B cell (primary cell): Measurements from ENCODE around the gene PRSS23. TPM values are rescaled to one million over a fixed set of nuclear protein-coding genes. Genes with fewer than 3 reads are reported as not detected.

Source experiments
- ATAC-seq: fragments of 200-7000 bp; cut with Tn5 transposase; one replicate; pipeline ENCODE4 v1.10.0; 2021; ENCODE audit warnings: low read depth, mild to moderate bottlenecking, moderate number of reproducible peaks, moderate library complexity
- CTCF ChIA-PET: fragments of 350-600 bp; sonication (Branson Sonifier 250); formaldehyde crosslinking; loops from one replicate; lab custom pipeline; 2021; ENCODE audit warnings: antibody characterized with exemption, inconsistent platforms; lab: Charles Lee
- POLR2A ChIA-PET: fragments of 350-600 bp; sonication (Branson Sonifier 250); formaldehyde crosslinking; loops from one replicate; lab custom pipeline; 2021; ENCODE audit warnings: antibody characterized with exemption; lab: Charles Lee
- DNase-seq: peaks from one replicate; pipeline ENCODE4 v3.0.0; 2013
- H2AFZ ChIP-seq: 2 replicates; pipeline ENCODE4 v1.6.1; 2012; ENCODE audit warnings: mild to moderate bottlenecking, low read depth, low read length; ENCODE audit not compliant: insufficient read depth, poor library complexity, severe bottlenecking
- H3K27ac ChIP-seq, 2 donors: 1 replicate in 1 of 2; 2 replicates in 1 of 2; pipeline ENCODE4 v1.5.1; 2012 to 2013; ENCODE audit warnings: low read length in 2 of 2, mild to moderate bottlenecking in 2 of 2, moderate library complexity in 1 of 2
- H3K27me3 ChIP-seq, 4 experiments: fragments of 200-600 bp in 1 of 4; sonication (generic) in 1 of 4; replicated peaks in 1 of 4; 1 replicate in 2 of 4; 2 replicates in 2 of 4; pipeline versions ENCODE4 v1.6.1 to v1.7.0; 2013 to 2016; ENCODE audit warnings: low read length in 3 of 4, mild to moderate bottlenecking in 2 of 4, mixed read lengths in 1 of 4, moderate library complexity in 1 of 4; ENCODE audit not compliant: insufficient read depth in 4 of 4, control insufficient read depth in 3 of 4; ENCODE audit errors: control extremely low read depth in 1 of 4
- H3K36me3 ChIP-seq, 2 experiments: replicated peaks in 1 of 2; 1 replicate in 1 of 2; 2 replicates in 1 of 2; pipeline versions ENCODE4 v1.6.1 to v1.7.1; 2013; ENCODE audit warnings: low read length in 1 of 2; ENCODE audit not compliant: insufficient read depth in 2 of 2, control insufficient read depth in 1 of 2; ENCODE audit errors: control extremely low read depth in 1 of 2, extremely low read depth in 1 of 2
- H3K4me1 ChIP-seq, 2 donors: fragments of 200-600 bp in 1 of 2; sonication (generic) in 1 of 2; 1 replicate in 1 of 2; 2 replicates in 1 of 2; pipeline versions ENCODE4 v1.5.1 to v1.6.1; 2013 to 2017; ENCODE audit warnings: low read length in 2 of 2; ENCODE audit not compliant: control insufficient read depth in 2 of 2, insufficient read depth in 2 of 2
- H3K4me2 ChIP-seq: replicated peaks from 2 replicates; pipeline ENCODE3; 2012; ENCODE audit warnings: mild to moderate bottlenecking, low read depth, low read length; ENCODE audit not compliant: poor library complexity, severe bottlenecking
- H3K4me3 ChIP-seq, 5 experiments: fragments of 200-600 bp in 1 of 5; sonication (generic) in 1 of 5; 1 replicate in 3 of 5; 2 replicates in 2 of 5; pipeline versions ENCODE4 v1.5.1 to v1.7.0; 2011 to 2016; ENCODE audit warnings: low read length in 4 of 5, mild to moderate bottlenecking in 4 of 5, low read depth in 2 of 5, control low read depth in 1 of 5, moderate library complexity in 1 of 5; ENCODE audit not compliant: insufficient read depth in 1 of 5; ENCODE audit errors: control extremely low read depth in 1 of 5, extremely low read depth in 1 of 5
- H3K79me2 ChIP-seq: fragments of 200-600 bp; sonication (generic); one replicate; pipeline ENCODE4 v1.6.0; 2016; ENCODE audit warnings: low read length; ENCODE audit not compliant: control insufficient read depth, insufficient read depth
- H3K9ac ChIP-seq: fragments of 200-600 bp; sonication (generic); 2 replicates; pipeline ENCODE4 v1.6.1; 2017; ENCODE audit warnings: mild to moderate bottlenecking, low read length, moderate library complexity
- H3K9me3 ChIP-seq, 3 donors: one replicate each; pipeline versions ENCODE4 v1.6.1 to v1.7.1; 2013; ENCODE audit warnings: low read length in 2 of 3; ENCODE audit not compliant: control insufficient read depth in 2 of 3, insufficient read depth in 1 of 3; ENCODE audit errors: control extremely low read depth in 1 of 3
- H4K20me1 ChIP-seq: 2 replicates; pipeline ENCODE4 v1.6.0; 2012; ENCODE audit warnings: mild to moderate bottlenecking, low read length; ENCODE audit not compliant: insufficient read depth, control insufficient read depth, poor library complexity, severe bottlenecking
- H3K27ac Mint-ChIP-seq: one replicate; pipeline ENCODE4 v1.8.0; 2021; ENCODE audit warnings: mixed read lengths
- H3K27me3 Mint-ChIP-seq: one replicate; pipeline ENCODE4 v1.8.0; 2021; ENCODE audit warnings: mixed read lengths
- H3K4me1 Mint-ChIP-seq: one replicate; pipeline ENCODE4 v1.8.0; 2021; ENCODE audit warnings: mixed read lengths
- H3K4me3 Mint-ChIP-seq: one replicate; pipeline ENCODE4 v1.8.0; 2021; ENCODE audit warnings: mixed read lengths
- H3K9me3 Mint-ChIP-seq: one replicate; pipeline ENCODE4 v1.8.0; 2022; ENCODE audit warnings: mixed read lengths; ENCODE audit not compliant: insufficient read depth
- CTCF ChIP-seq: fragments of 200-600 bp; IDR thresholded peaks from one replicate; pipeline ENCODE4 v1.8.0; 2022; ENCODE audit warnings: antibody characterized with exemption, mild to moderate bottlenecking
- EZH2 ChIP-seq: IDR thresholded peaks from 2 replicates; pipeline ENCODE4 v1.6.1; 2012; ENCODE audit warnings: borderline replicate concordance, low read depth, mild to moderate bottlenecking, moderate library complexity, low read length; ENCODE audit not compliant: insufficient read depth, poor library complexity, severe bottlenecking
- WGBS: methylation state at CpG from one replicate; pipeline ENCODE4 v1.1.5; 2013; ENCODE audit warnings: missing lambda C conversion rate; ENCODE audit not compliant: insufficient coverage; 5-methylcytosine and 5-hydroxymethylcytosine counted together
- intact Hi-C: fragments of 100-400 bp; cut with micrococcal nuclease; formaldehyde crosslinking; loops from one replicate; pipeline ENCODE4 v1.10.0; 2022
- polyA plus RNA-seq: library from polyadenylated mRNA; depleted of rRNA; stranded (reverse); fragments of >200 nt; gene quantifications from 2 replicates; pipeline ENCODE4 v1.2.3, GENCODE V29; 2012
- total RNA-seq, 2 donors: library from RNA; stranded (reverse); fragments of 120-200 nt in 1 of 2; gene quantifications; 1 replicate in 1 of 2; 2 replicates in 1 of 2; pipeline versions ENCODE4 v1.2.3 to v1.2.4, GENCODE V29; 2013 to 2022

Gene PRSS23
- total and polyA plus RNA-seq, 2 donors (not counting 1 experiment from before 2014, with no cell fraction given) = 0.03 TPM; not detected in 1

GRCh38 chr11:86753459-86753858 is 46.9 kb upstream of the PRSS23 start:
- DNase-seq (no peak), ATAC-seq (no peak)
- H3K4me1 ChIP-seq = no peaks in the 10 kb centered on the region
- no peak overlapping the region for H3K4me3 Mint-ChIP-seq
- intact Hi-C loops = no loop called here
- H3K36me3 ChIP-seq = no peaks in the 10 kb centered on the region
- TF ChIP-seq CTCF = no peak
- no peak for TF ChIP-seq EZH2
- POLR2A ChIA-PET = no interaction called here
- no peak overlapping the region for H3K27ac Mint-ChIP-seq
- H3K9ac ChIP-seq = no peak overlapping the region
- no peaks in the 10 kb centered on the region for H3K79me2 ChIP-seq
- 81% methylated on average over 3 of the region's 3 CpGs for WGBS
- peaks cover 0 to 4% (median 0%) of the 10 kb centered on the region in 3 donors for H3K9me3 ChIP-seq
- H3K4me3 ChIP-seq = no peak overlapping the region
- CTCF ChIA-PET = no interaction called here
- no peak overlapping the region for H2AFZ ChIP-seq
- H3K4me1 Mint-ChIP-seq = no peaks in the 10 kb centered on the region
- no peaks in the 10 kb centered on the region for H3K27me3 ChIP-seq
- no peaks in the 10 kb centered on the region for H4K20me1 ChIP-seq
- H3K9me3 Mint-ChIP-seq = no peaks in the 10 kb centered on the region
- H3K27ac ChIP-seq = no peak overlapping the region
- H3K4me2 ChIP-seq = no peak overlapping the region
- H3K27me3 Mint-ChIP-seq = no peaks in the 10 kb centered on the region

- no peaks in the 10 kb centered on the region for H3K4me1 ChIP-seq
- no peak overlapping the region for H3K4me2 ChIP-seq
- peaks cover 0 to 4% (median 0%) of the 10 kb centered on the region in 3 donors for H3K9me3 ChIP-seq
- intact Hi-C loops = no loop called here
- Mint-ChIP-seq H3K27me3 (peaks cover 6% of the 10 kb centered on the region), H3K4me3 (no peak overlapping the region), H3K9me3 (no peaks in the 10 kb centered on the region), H3K27ac (no peak overlapping the region), H3K4me1 (no peaks in the 10 kb centered on the region)
- no peaks in the 10 kb centered on the region for H3K36me3 ChIP-seq
- TF ChIP-seq CTCF = no peak
- TF ChIP-seq EZH2 = no peak
- H3K27ac ChIP-seq = no peak overlapping the region
- peaks cover 0 to 2% (median 0%) of the 10 kb centered on the region in 4 experiments for H3K27me3 ChIP-seq
- H3K79me2 ChIP-seq = no peaks in the 10 kb centered on the region
- no peaks in the 10 kb centered on the region for H4K20me1 ChIP-seq
- ChIA-PET CTCF (interaction anchor here (0.7 kb wide), 1 partner anchor 21 kb away, joined by 3 read pairs; no protein-coding TSS in a partner anchor), POLR2A (no interaction called here)
- DNase-seq (no peak), ATAC-seq (no peak)
- H2AFZ ChIP-seq = no peak overlapping the region
- no peak overlapping the region for H3K4me3 ChIP-seq
- H3K9ac ChIP-seq = no peak overlapping the region
Observed at GRCh38 chr11:86755146-86755545, 45.2 kb upstream of the PRSS23 start.
